ENCODE measurements around the gene HSPA12A. TPM values are rescaled to one million over a fixed set of nuclear protein-coding genes. Genes with fewer than 3 reads are reported as not detected.

The HSPA12A gene
- total RNA-seq, 1 donor from 2014 or later, result 11.0 TPM

- Mint-ChIP-seq H3K27me3 (peaks cover 17% of the 10 kb centered on the region), H3K27ac (no peak overlapping the region), H3K4me1 (ENCODE audit: unreplicated experiment) (no peaks in the 10 kb centered on the region), H3K9me3 (no peaks in the 10 kb centered on the region), H3K4me3 (no peak overlapping the region), H3K36me3 (no peaks in the 10 kb centered on the region)
- no peak for DNase-seq (ENCODE audit: extremely low spot score, unreplicated experiment)
- TF ChIP-seq CTCF (conservative IDR thresholded peaks at IDR 0.05), result no peak
Measured at GRCh38 chr10:116756277-116756676, 13.9 kb upstream of the HSPA12A start.

- Mint-ChIP-seq H3K36me3 (no peaks in the 10 kb centered on the region), H3K27ac (no peak overlapping the region), H3K27me3 (peaks cover 22% of the 10 kb centered on the region), H3K9me3 (no peaks in the 10 kb centered on the region), H3K4me1 (ENCODE audit: unreplicated experiment) (no peaks in the 10 kb centered on the region), H3K4me3 (no peak overlapping the region)
- no peak for DNase-seq (ENCODE audit: extremely low spot score, unreplicated experiment)
- TF ChIP-seq CTCF (conservative IDR thresholded peaks at IDR 0.05), result no peak
Measured at GRCh38 chr10:116753759-116754158, 11.4 kb upstream of the HSPA12A start.

GRCh38 chr10:116752969-116753665 lies 10.8 kb upstream of the HSPA12A start:
- H3K4me3 Mint-ChIP-seq, result no peak overlapping the region
- H3K36me3 Mint-ChIP-seq, result no peaks in the 10 kb centered on the region
- H3K9me3 Mint-ChIP-seq, result no peaks in the 10 kb centered on the region

GRCh38 chr10:116752563-116752962 lies 10.2 kb upstream of the HSPA12A start:
- no peaks in the 10 kb centered on the region for H3K36me3 Mint-ChIP-seq

More at GRCh38 chr10:116752969-116753665, 10.8 kb upstream of the HSPA12A start:
- no peak for TF ChIP-seq CTCF (conservative IDR thresholded peaks at IDR 0.05)
- Mint-ChIP-seq H3K4me1 (ENCODE audit: unreplicated experiment) (no peaks in the 10 kb centered on the region), H3K27me3 (peaks cover 22% of the 10 kb centered on the region), H3K27ac (no peak overlapping the region)
- no peak for DNase-seq (ENCODE audit: extremely low spot score, unreplicated experiment)

GRCh38 chr10:116748471-116748870 lies 6.1 kb upstream of the HSPA12A start:
- Mint-ChIP-seq H3K9me3 (no peaks in the 10 kb centered on the region), H3K27me3 (peaks cover 39% of the 10 kb centered on the region), H3K4me3 (no peak overlapping the region), H3K4me1 (ENCODE audit: unreplicated experiment) (peaks cover 7% of the 10 kb centered on the region), H3K36me3 (no peaks in the 10 kb centered on the region), H3K27ac (peak overlapping the region; percentile 36)
- TF ChIP-seq CTCF (conservative IDR thresholded peaks at IDR 0.05), result no peak
- DNase-seq (ENCODE audit: extremely low spot score, unreplicated experiment), result no peak

More at GRCh38 chr10:116752563-116752962, 10.2 kb upstream of the HSPA12A start:
- Mint-ChIP-seq H3K27me3 (peaks cover 22% of the 10 kb centered on the region), H3K4me3 (no peak overlapping the region), H3K27ac (no peak overlapping the region), H3K9me3 (no peaks in the 10 kb centered on the region), H3K4me1 (ENCODE audit: unreplicated experiment) (no peaks in the 10 kb centered on the region)
- no peak for DNase-seq (ENCODE audit: extremely low spot score, unreplicated experiment)
- TF ChIP-seq CTCF (conservative IDR thresholded peaks at IDR 0.05), result no peak

Measured in type B pancreatic cell (in vitro differentiated cells).